ENCODE measurements around the gene NIPA2. TPM values are rescaled to one million over a fixed set of nuclear protein-coding genes. Genes with fewer than 3 reads are reported as not detected.

NIPA2 gene
- total and polyA plus RNA-seq, 2 of the 8 experiments (the other 6 are each of a cell fraction or from before 2014, with no cell fraction given): 38.5 to 81.7 TPM

DNA sequence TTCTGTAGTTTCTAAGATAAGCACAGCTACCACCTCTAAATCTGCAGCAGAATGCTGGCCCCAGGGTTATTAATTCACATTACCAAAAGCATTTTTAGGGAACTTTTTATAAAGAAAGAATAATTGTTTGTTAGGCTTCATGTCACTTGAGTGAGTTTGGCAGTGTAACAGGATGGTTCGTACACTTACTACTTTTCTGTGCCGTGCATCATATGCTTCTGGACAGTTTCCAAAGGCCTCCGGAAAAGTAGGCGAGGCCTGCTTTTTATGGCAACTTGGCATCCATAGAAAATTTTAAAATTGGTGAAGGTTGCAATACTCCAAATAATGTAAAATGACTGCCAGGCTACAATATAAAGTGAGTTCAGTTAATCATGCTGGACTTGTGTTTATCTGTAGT, 30.0 kb downstream of the NIPA2 start (continued):
- TF ChIP-seq, protein P1, sequence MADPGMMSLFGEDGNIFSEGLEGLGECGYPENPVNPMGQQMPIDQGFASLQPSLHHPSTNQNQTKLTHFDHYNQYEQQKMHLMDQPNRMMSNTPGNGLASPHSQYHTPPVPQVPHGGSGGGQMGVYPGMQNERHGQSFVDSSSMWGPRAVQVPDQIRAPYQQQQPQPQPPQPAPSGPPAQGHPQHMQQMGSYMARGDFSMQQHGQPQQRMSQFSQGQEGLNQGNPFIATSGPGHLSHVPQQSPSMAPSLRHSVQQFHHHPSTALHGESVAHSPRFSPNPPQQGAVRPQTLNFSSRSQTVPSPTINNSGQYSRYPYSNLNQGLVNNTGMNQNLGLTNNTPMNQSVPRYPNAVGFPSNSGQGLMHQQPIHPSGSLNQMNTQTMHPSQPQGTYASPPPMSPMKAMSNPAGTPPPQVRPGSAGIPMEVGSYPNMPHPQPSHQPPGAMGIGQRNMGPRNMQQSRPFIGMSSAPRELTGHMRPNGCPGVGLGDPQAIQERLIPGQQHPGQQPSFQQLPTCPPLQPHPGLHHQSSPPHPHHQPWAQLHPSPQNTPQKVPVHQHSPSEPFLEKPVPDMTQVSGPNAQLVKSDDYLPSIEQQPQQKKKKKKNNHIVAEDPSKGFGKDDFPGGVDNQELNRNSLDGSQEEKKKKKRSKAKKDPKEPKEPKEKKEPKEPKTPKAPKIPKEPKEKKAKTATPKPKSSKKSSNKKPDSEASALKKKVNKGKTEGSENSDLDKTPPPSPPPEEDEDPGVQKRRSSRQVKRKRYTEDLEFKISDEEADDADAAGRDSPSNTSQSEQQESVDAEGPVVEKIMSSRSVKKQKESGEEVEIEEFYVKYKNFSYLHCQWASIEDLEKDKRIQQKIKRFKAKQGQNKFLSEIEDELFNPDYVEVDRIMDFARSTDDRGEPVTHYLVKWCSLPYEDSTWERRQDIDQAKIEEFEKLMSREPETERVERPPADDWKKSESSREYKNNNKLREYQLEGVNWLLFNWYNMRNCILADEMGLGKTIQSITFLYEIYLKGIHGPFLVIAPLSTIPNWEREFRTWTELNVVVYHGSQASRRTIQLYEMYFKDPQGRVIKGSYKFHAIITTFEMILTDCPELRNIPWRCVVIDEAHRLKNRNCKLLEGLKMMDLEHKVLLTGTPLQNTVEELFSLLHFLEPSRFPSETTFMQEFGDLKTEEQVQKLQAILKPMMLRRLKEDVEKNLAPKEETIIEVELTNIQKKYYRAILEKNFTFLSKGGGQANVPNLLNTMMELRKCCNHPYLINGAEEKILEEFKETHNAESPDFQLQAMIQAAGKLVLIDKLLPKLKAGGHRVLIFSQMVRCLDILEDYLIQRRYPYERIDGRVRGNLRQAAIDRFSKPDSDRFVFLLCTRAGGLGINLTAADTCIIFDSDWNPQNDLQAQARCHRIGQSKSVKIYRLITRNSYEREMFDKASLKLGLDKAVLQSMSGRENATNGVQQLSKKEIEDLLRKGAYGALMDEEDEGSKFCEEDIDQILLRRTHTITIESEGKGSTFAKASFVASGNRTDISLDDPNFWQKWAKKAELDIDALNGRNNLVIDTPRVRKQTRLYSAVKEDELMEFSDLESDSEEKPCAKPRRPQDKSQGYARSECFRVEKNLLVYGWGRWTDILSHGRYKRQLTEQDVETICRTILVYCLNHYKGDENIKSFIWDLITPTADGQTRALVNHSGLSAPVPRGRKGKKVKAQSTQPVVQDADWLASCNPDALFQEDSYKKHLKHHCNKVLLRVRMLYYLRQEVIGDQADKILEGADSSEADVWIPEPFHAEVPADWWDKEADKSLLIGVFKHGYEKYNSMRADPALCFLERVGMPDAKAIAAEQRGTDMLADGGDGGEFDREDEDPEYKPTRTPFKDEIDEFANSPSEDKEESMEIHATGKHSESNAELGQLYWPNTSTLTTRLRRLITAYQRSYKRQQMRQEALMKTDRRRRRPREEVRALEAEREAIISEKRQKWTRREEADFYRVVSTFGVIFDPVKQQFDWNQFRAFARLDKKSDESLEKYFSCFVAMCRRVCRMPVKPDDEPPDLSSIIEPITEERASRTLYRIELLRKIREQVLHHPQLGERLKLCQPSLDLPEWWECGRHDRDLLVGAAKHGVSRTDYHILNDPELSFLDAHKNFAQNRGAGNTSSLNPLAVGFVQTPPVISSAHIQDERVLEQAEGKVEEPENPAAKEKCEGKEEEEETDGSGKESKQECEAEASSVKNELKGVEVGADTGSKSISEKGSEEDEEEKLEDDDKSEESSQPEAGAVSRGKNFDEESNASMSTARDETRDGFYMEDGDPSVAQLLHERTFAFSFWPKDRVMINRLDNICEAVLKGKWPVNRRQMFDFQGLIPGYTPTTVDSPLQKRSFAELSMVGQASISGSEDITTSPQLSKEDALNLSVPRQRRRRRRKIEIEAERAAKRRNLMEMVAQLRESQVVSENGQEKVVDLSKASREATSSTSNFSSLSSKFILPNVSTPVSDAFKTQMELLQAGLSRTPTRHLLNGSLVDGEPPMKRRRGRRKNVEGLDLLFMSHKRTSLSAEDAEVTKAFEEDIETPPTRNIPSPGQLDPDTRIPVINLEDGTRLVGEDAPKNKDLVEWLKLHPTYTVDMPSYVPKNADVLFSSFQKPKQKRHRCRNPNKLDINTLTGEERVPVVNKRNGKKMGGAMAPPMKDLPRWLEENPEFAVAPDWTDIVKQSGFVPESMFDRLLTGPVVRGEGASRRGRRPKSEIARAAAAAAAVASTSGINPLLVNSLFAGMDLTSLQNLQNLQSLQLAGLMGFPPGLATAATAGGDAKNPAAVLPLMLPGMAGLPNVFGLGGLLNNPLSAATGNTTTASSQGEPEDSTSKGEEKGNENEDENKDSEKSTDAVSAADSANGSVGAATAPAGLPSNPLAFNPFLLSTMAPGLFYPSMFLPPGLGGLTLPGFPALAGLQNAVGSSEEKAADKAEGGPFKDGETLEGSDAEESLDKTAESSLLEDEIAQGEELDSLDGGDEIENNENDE (IDR thresholded peaks at IDR 0.05; ENCODE audit: insufficient replicate concordance, low read length): no peak
- no peak for TF ChIP-seq CEBPB (IDR thresholded peaks at IDR 0.05; ENCODE audit: low read depth, low read length)
- TF ChIP-seq JUN (IDR thresholded peaks at IDR 0.05; ENCODE audit: low read depth, low read length): no peak
- TF ChIP-seq SIX5 (IDR thresholded peaks at IDR 0.05; ENCODE audit: low read depth, low read length): no peak

Measured in H1 (cell line).